HEK293 (cell line): ENCODE results near the gene SHTN1.

Source experiments
- SP7 ChIP-seq: fragments of 450-650 bp; formaldehyde crosslinking; IDR thresholded peaks from 2 replicates; pipeline ENCODE4 v1.5.1; 2016; ENCODE audit warnings: missing biosample characterization, missing genetic modification characterization
- TF ChIP-seq, protein P1 (sequence below): fragments of 450-650 bp; formaldehyde crosslinking; IDR thresholded peaks from 2 replicates; pipeline ENCODE4 v1.5.1; 2017; ENCODE audit warnings: missing biosample characterization, missing genetic modification characterization

DNA sequence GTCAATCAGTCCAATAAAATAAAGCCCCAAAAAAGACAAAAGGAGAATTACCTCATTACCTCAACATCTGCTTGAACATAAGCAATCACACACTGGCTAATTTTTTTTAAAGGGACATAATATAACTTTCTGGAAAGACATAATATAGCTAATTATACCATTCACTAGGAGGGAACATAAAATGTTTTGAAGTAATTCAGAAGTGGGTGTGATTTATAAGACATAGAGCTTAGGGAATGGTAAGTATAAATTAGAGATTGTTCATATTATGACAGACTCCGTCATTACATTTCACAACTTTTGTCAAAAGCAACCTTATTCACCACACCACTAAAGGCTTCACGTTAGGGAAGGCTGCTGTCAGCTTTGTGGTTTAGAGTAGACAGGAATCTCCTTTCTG, 3.8 kb downstream of the SHTN1 start:
- TF ChIP-seq SP7 (tag by site-specific recombination): peak; percentile 95
- TF ChIP-seq, protein P1, sequence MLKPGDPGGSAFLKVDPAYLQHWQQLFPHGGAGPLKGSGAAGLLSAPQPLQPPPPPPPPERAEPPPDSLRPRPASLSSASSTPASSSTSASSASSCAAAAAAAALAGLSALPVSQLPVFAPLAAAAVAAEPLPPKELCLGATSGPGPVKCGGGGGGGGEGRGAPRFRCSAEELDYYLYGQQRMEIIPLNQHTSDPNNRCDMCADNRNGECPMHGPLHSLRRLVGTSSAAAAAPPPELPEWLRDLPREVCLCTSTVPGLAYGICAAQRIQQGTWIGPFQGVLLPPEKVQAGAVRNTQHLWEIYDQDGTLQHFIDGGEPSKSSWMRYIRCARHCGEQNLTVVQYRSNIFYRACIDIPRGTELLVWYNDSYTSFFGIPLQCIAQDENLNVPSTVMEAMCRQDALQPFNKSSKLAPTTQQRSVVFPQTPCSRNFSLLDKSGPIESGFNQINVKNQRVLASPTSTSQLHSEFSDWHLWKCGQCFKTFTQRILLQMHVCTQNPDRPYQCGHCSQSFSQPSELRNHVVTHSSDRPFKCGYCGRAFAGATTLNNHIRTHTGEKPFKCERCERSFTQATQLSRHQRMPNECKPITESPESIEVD (tag by site-specific recombination): 0 out of 2 replicates have a peak, but pooled peaks have one; percentile 30
